ENCODE measurements around the gene S100A9.

S100A9 gene

DNA sequence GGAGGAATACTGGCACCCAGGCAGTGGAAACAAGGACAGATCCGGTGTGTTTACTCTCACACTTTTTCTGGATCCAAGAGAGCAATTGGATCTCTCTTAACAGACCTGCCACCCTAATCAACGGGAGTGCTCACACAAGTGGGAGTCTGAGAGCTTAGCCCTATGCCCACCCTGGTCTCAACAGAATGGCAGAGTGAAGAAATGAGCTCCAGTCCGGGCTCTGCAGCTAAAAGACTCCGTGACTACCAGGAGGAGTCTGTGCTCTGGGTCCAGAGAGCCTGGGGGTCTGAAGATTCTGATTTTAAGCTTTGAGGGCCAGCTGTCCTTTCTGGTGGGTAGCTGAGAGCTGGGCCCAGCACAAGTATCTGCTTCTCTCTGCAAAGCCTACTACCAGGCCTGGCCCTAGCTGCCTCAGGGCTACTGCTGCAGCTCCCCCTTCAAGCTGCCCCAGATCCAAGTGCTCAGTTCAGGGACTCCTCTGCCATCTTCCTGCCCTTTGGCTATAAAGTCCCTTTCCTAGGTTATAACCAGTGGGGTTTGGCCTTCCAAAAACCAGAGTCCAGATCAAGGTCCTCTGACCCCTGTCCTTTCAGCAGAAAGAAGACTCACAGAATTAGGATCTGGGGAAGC lies 3.9 kb downstream of the S100A9 start:
- no peak for DNase-seq (ENCODE audit: low read depth)

DNA sequence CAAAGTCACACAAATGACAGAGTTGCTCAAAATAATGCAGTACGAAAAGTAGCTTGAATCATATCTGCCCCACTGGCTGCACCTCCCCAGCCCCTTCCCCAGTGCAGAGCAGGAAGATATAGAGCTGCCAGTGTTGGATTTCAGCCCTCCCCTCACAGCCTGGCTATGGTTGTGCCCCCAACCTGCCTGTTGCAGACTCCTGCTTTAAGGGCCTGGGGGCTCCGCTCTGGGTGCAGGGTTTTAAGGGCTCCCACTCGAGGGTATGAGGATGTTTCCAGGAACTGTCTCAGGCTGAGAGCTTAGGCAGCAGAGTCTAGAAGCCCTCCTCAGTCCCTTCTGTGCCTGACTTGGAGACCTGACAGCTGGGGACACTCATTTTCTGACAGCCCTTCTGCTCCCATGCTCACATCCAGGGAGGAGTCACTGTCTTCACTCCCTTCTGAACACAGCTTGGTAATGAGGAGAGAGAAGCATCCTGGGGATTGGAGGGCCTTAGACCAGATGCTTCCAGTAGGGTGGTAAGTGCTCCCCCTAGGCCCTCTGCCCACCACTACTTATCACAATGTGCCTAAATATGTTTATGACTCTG lies 4.6 kb downstream of the S100A9 start:
- DNase-seq (ENCODE audit: low read depth) = no peak

GRCh38 chr1:153363641-153364040 lies 6.0 kb downstream of the S100A9 start:
- no peak for DNase-seq (ENCODE audit: low read depth)

DNA sequence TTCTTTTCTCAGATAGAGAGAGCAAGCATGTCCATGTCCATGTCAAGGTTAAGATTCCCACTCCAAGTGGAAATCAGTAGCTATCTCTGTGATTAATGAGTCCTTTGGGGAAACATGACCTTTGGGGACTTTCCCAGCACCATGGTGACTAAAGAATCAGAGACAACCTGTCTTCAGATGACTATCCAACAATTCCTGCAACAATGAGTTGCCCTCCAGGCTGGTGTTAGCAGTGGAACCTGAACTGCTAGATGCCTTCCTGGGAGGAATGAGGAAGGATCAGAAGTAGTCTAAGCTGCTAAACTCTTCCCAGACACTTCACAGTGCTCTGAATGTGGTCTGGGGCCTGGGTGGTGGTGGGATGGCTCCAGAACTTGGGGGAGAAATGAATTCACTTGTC lies 6.5 kb downstream of the S100A9 start:
- DNase-seq (ENCODE audit: low read depth) = no peak

DNA sequence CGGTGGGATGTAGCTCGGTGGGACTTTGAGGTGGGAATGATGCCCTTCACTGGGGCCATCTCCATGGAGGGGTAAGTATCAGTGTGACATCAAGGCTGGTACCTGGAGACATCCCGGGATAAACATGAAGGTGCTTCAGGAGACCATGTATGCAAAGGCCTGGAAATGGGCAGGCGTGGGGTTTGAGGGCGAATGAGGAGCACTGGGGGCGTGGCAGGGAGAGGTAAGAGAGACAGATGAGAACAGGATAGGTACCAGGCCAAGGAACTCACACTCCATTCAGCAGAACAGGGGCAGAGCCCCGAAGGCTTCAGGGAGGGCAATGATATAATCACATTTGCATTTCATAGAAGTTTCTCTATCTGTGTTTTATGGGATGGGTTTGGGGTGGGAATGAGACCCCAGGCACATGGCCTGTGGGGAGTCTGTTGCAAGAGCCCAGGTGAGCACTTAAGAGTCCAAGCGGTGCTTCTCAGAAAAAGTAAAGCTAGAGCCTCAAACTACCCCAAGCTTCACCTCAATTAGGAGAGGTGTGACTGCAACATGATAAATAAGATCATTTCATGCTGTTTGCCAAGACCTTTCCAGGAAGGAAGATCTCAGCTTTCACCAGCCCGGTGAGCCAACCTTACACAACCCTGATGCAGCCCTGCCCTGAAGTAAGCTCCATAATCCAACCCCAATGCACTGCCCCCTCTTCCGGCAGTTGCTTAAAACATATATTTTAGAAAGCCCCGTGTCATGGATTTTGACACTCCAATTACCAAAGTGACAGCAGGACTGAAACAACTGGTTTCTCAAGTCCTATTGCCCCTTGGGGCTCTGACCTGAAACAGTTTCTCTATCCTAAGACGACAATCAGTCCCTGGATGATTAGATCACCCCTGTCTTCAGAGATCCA lies 7.4 kb downstream of the S100A9 start:
- DNase-seq (ENCODE audit: low read depth) = no peak

DNA sequence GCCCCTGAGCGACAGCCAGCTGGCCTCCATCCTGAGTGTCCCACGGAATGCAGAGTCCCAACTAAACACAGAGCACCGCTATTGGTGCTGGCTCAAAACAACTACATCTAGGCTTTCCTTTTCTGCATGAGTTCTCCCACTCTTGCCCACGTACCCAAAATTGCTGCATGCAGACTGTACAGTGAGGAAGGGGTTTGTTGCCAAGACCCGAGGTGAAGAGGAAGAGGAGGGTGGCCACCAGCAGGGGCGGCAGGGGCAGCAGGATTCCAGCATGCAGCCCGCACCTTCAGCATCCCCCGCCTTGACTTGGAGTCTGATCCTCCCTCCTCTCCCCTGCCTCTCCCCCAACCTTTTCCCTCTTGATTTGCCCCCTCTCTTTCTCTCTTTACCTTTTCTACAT lies 8.0 kb downstream of the S100A9 start:
- DNase-seq (ENCODE audit: low read depth) = no peak

- DNase-seq (ENCODE audit: low read depth) = no peak
These were observed 8.6 kb downstream of the S100A9 start for GRCh38 chr1:153366261-153366660.

DNA sequence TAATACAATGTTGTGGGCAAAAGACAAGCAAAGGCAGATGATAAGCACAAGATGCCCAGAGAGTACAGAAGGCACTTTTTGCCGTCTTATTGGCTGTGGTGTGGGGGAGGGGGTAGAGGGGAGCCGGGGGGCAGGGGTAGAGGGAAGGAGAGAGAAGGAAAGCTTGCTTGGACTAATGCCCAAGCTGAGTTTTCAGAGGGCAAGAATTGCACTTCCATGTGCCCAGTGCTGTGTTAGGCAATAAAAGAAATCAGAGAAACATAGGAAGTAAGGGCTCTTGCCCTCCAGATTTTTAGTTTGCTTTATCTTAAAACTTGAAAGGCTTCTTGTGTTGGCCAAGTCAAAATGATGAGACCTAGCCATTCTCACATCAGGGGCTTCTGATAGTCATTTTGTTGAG lies 9.4 kb downstream of the S100A9 start:
- no peak for DNase-seq (ENCODE audit: low read depth)

GRCh38 chr1:153368495-153368894 lies 10.8 kb downstream of the S100A9 start:
- DNase-seq (ENCODE audit: low read depth) = no peak

DNA sequence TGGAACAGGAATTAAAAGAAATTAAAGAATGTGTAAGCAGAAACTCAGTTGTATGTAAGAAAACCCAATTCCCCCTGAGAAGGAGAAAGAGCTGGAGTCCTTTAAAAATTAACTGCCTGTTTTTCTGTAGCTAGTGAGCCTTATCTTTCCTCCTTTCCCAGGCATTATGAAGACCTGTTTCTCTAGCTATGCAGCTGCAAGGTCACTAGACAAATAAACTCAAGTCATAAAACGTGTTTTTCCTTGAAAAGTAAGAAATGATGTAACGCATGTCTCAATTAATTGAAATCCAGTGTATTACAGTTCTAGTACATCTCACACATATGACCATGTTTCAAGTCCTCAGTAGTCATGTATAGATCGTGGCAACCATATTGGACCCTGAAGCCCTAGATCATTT lies 12.5 kb downstream of the S100A9 start:
- no peak for DNase-seq (ENCODE audit: low read depth)

DNA sequence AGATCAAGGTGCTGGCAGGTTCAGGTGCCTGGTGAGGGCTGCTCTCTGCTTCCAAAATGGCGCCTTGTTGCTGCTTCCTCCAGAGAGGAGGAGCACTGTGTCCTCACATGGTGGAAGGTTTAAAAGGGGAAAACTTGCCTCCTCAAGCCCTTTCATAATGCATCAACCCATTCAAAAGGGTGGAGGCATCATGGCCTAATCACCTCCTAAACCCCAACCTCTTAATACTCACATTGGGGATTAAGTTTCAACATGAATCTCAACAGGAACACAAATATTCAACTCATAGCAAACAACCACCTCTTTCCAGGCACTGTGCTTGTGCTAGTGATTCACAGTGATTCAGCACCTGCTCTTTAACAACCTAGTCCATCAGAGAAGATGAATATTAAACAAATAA lies 13.6 kb downstream of the S100A9 start:
- no peak for DNase-seq (ENCODE audit: low read depth)

GRCh38 chr1:153372571-153372970 lies 14.9 kb downstream of the S100A9 start:
- no peak for DNase-seq (ENCODE audit: low read depth)

GRCh38 chr1:153374071-153374470 lies 16.4 kb downstream of the S100A9 start:
- no peak for DNase-seq (ENCODE audit: low read depth)

DNA sequence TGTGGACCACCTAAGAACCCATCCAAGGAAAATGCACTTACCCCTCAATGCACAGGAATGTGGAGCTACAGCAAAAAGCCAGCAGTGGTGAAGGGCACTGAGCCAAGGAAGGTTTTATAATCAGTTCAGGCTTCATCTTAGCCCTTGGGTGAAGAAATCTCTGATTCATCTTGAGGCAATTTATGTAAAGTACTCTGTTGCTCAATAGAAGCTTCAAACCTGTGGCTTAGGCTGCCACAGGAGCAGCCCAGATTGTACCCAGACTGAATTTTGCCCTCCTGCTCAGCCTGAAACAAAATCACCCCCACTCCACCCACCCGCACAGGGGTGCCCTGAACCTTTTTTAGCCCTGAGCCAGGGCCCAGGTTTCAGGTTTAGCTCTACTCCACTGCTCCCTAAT lies 17.9 kb downstream of the S100A9 start, which contains the start of gene S100A12:
S100A12 (minus strand) TSS at position 111 of the 400 bp plus-strand sequence. CDS start 1,029 bp downstream, outside the sequence.
- DNase-seq (ENCODE audit: low read depth) = peak; percentile 50

DNA sequence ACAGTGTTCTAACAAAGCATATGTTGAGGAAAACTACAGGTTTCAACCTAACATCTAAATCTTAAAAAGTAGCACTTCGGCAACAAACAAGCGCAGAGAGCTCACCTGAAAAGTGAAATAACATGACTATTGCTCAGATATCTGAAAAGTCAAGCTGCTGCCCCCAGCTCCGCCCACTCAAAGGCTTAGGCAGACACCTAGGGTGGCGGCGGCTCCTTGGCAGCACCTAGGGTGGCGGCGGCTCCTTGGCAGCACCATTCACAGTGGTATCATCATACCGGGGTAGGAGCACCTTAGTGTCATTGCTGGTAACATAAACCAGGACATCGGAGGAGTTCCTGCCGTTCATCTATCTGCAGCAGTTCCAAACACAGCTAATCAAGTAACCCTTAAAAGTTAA lies 21.9 kb downstream of the S100A9 start:
- DNase-seq (ENCODE audit: low read depth) = no peak

- DNase-seq (ENCODE audit: low read depth) = no peak
These were observed 23.1 kb downstream of the S100A9 start for GRCh38 chr1:153380711-153381110.

DNA sequence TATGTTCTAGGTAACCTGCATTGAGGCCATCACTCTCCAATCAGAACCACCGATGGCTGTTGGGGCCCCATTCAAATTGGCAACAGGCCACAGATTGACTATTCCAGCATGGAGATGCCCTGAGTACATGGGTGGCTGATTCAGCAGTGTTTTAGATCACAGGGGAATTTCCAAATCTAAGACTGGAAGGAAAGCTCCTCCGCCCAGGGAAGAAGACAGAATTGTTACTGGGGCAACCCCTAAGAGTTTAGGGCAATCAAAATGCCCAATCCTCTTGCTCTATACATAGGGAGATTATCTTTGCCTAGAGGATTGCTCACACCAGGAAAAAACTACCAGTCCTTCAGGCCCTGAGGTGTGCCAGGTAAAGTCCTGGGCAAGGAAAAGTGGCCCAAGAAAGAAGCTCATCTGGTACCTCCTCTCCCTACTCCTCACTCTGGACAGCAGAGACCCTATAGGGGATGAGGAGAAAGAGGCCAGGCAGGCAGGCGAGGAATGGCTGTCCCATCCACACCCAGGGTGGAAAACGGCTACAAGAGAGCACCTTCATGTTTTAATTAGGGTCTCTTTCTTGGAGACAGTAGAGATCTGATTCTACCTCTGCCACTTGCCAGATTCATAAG lies 27.4 kb downstream of the S100A9 start:
- DNase-seq (ENCODE audit: low read depth) = no peak

GRCh38 chr1:153386500-153386901 lies 28.8 kb downstream of the S100A9 start:
- DNase-seq (ENCODE audit: low read depth) = no peak

GRCh38 chr1:153387001-153387400 lies 29.3 kb downstream of the S100A9 start:
- DNase-seq (ENCODE audit: low read depth) = no peak

DNA sequence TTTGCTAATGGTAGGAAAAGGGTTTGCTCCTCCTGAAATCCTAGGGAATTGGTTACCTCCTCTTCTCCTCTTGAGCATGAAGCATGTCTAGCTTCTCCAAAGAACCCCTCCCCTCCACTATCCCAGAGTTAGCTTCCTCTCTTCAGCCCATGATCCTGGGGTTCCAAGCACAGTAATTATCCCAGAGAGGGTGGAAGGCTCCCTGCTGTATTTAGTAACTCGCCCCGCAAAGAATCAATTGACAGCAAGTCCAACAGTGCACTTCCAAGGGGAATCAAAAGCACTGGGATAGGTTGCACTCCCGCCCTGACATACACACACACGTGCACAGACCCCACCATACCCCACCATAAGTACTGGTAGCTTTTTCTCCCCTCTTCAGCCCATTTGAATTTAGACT lies 30.1 kb downstream of the S100A9 start:
- no peak for DNase-seq (ENCODE audit: low read depth)

- no peak for DNase-seq (ENCODE audit: low read depth)
These were observed 31.7 kb downstream of the S100A9 start for GRCh38 chr1:153389401-153389800.
